MCF 10A (cell line): ENCODE results near the gene KRTAP2-4. TPM values are rescaled to one million over a fixed set of nuclear protein-coding genes. Genes with fewer than 3 reads are reported as not detected.
A peak's percentile ranks its signal among the peaks of the same experiment; 100 is the strongest.

Experiments
- BruUV-seq: library from RNA; stranded (reverse); fragments of 400-500 nt; replicated peaks from 2 replicates; lab custom pipeline; 2021; lab: Mats Ljungman, UMichigan
- CTCF ChIA-PET: fragments of 300-600 bp; sonication (Branson Sonifier 250); formaldehyde crosslinking; extraction: SDS; loops from one replicate; lab custom pipeline; 2021; ENCODE audit warnings: antibody characterized with exemption, inconsistent platforms; lab: Yijun Ruan, JAX
- POLR2A ChIA-PET: fragments of 300-600, 350-650 bp; sonication (Branson Sonifier 250); formaldehyde crosslinking; extraction: SDS; loops from one replicate; lab custom pipeline; 2020; ENCODE audit warnings: antibody characterized with exemption, inconsistent platforms; lab: Yijun Ruan, JAX
- DNase-seq: peaks from one replicate; pipeline ENCODE4 v3.0.0-alpha.2; 2018; ENCODE audit not compliant: unreplicated experiment
- H3K27ac Mint-ChIP-seq: one replicate; pipeline ENCODE4 v1.8.0; 2022; ENCODE audit warnings: mild to moderate bottlenecking, low read depth, mixed read lengths; ENCODE audit not compliant: unreplicated experiment
- H3K27me3 Mint-ChIP-seq: one replicate; pipeline ENCODE4 v1.8.0; 2022; ENCODE audit warnings: mixed read lengths; ENCODE audit not compliant: insufficient read depth, unreplicated experiment
- H3K36me3 Mint-ChIP-seq: one replicate; pipeline ENCODE4 v1.8.0; 2022; ENCODE audit warnings: mild to moderate bottlenecking, moderate library complexity, mixed read lengths; ENCODE audit not compliant: insufficient read depth, unreplicated experiment
- H3K4me1 Mint-ChIP-seq: one replicate; pipeline ENCODE4 v1.8.0; 2022; ENCODE audit warnings: mixed read lengths; ENCODE audit not compliant: insufficient read depth, unreplicated experiment
- H3K4me3 Mint-ChIP-seq: one replicate; pipeline ENCODE4 v1.8.0; 2022; ENCODE audit warnings: mild to moderate bottlenecking, moderate library complexity, mixed read lengths; ENCODE audit not compliant: unreplicated experiment
- H3K9me3 Mint-ChIP-seq: one replicate; pipeline ENCODE4 v1.8.0; 2022; ENCODE audit warnings: mixed read lengths; ENCODE audit not compliant: unreplicated experiment
- intact Hi-C: fragments of 100-400 bp; cut with micrococcal nuclease; formaldehyde crosslinking; loops from 2 replicates; pipeline ENCODE4 v1.14.1; 2022
- total RNA-seq: library from RNA; stranded (reverse); gene quantifications from 2 replicates; pipeline ENCODE4 v1.2.3, GENCODE V29; 2022
- TF ChIP-seq, protein P1 (sequence below): fragments of 200-600 bp; IDR thresholded peaks from one replicate; pipeline ENCODE4 v1.8.0; 2022; ENCODE audit warnings: antibody characterized with exemption, mild to moderate bottlenecking; ENCODE audit not compliant: unreplicated experiment

Gene KRTAP2-4
- total RNA-seq, 1 experiment from 2014 or later: not detected

DNA sequence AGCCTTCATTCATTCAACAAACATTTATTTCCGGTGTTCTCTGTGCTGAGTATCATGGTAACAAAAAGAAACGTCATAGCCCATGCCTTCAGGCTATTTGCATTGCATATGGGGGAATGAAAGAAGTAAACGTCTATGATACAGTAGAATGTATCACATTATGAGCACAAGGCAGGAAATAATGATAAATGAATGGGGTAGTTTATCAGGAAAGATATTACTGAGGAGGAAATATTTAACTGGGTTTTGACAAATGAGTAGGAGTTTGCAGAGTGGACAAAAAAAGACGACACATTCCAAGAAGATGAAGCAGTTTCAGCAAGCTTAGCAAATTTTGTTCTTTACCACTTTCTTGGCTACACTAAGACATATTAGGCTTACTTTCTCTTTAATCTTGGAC lies 16.9 kb upstream of the KRTAP2-4 start:
- H3K27ac Mint-ChIP-seq: no peak overlapping the region
- no peaks in the 10 kb centered on the region for H3K9me3 Mint-ChIP-seq
- no peak overlapping the region for H3K4me3 Mint-ChIP-seq
- TF ChIP-seq, protein P1, sequence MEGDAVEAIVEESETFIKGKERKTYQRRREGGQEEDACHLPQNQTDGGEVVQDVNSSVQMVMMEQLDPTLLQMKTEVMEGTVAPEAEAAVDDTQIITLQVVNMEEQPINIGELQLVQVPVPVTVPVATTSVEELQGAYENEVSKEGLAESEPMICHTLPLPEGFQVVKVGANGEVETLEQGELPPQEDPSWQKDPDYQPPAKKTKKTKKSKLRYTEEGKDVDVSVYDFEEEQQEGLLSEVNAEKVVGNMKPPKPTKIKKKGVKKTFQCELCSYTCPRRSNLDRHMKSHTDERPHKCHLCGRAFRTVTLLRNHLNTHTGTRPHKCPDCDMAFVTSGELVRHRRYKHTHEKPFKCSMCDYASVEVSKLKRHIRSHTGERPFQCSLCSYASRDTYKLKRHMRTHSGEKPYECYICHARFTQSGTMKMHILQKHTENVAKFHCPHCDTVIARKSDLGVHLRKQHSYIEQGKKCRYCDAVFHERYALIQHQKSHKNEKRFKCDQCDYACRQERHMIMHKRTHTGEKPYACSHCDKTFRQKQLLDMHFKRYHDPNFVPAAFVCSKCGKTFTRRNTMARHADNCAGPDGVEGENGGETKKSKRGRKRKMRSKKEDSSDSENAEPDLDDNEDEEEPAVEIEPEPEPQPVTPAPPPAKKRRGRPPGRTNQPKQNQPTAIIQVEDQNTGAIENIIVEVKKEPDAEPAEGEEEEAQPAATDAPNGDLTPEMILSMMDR: no peak
- intact Hi-C loops: no loop called here
- H3K27me3 Mint-ChIP-seq: no peaks in the 10 kb centered on the region
- ChIA-PET POLR2A (no interaction called here), CTCF (no interaction called here)
- H3K4me1 Mint-ChIP-seq: peaks cover 16% of the 10 kb centered on the region
- no TSS peak for BruUV-seq
- DNase-seq: peak; percentile 33
- H3K36me3 Mint-ChIP-seq: no peaks in the 10 kb centered on the region

GRCh38 chr17:41076788-41077187 lies 11.1 kb upstream of the KRTAP2-4 start:
- Mint-ChIP-seq H3K9me3 (no peaks in the 10 kb centered on the region), H3K27me3 (peaks cover 8% of the 10 kb centered on the region), H3K27ac (no peak overlapping the region), H3K4me1 (no peaks in the 10 kb centered on the region), H3K36me3 (no peaks in the 10 kb centered on the region), H3K4me3 (no peak overlapping the region)
- DNase-seq: no peak
- ChIA-PET CTCF (no interaction called here), POLR2A (no interaction called here)
- TF ChIP-seq, protein P1: no peak
- BruUV-seq: no TSS peak
- intact Hi-C loops: no loop called here

GRCh38 chr17:41073676-41074075 lies 8.0 kb upstream of the KRTAP2-4 start:
- CTCF ChIA-PET: no interaction called here
- intact Hi-C loops: no loop called here
- TF ChIP-seq, protein P1: no peak

GRCh38 chr17:41071606-41072360 lies 6.1 kb upstream of the KRTAP2-4 start:
- CTCF ChIA-PET: interaction anchor here (0.6 kb wide), 1 partner anchor 478 kb away, joined by 4 read pairs; no protein-coding TSS in a partner anchor
- Mint-ChIP-seq H3K4me1 (no peaks in the 10 kb centered on the region), H3K36me3 (no peaks in the 10 kb centered on the region), H3K4me3 (no peak overlapping the region), H3K9me3 (no peaks in the 10 kb centered on the region), H3K27ac (no peak overlapping the region), H3K27me3 (peaks cover 8% of the 10 kb centered on the region)
- POLR2A ChIA-PET: interaction anchor here (0.6 kb wide), 1 partner anchor 528 kb away, joined by 3 read pairs; no protein-coding TSS in a partner anchor
- intact Hi-C loops: no loop called here
- no peak for DNase-seq
- TF ChIP-seq, protein P1: no peak
- BruUV-seq: no TSS peak

More at GRCh38 chr17:41073676-41074075, 8.0 kb upstream of the KRTAP2-4 start:
- Mint-ChIP-seq H3K4me3 (no peak overlapping the region), H3K4me1 (no peaks in the 10 kb centered on the region), H3K27ac (no peak overlapping the region), H3K36me3 (no peaks in the 10 kb centered on the region), H3K27me3 (peaks cover 8% of the 10 kb centered on the region), H3K9me3 (no peaks in the 10 kb centered on the region)
- no peak for DNase-seq
- POLR2A ChIA-PET: no interaction called here
- BruUV-seq: no TSS peak
